ENCODE results near the gene WWC2.

Gene WWC2

DNA sequence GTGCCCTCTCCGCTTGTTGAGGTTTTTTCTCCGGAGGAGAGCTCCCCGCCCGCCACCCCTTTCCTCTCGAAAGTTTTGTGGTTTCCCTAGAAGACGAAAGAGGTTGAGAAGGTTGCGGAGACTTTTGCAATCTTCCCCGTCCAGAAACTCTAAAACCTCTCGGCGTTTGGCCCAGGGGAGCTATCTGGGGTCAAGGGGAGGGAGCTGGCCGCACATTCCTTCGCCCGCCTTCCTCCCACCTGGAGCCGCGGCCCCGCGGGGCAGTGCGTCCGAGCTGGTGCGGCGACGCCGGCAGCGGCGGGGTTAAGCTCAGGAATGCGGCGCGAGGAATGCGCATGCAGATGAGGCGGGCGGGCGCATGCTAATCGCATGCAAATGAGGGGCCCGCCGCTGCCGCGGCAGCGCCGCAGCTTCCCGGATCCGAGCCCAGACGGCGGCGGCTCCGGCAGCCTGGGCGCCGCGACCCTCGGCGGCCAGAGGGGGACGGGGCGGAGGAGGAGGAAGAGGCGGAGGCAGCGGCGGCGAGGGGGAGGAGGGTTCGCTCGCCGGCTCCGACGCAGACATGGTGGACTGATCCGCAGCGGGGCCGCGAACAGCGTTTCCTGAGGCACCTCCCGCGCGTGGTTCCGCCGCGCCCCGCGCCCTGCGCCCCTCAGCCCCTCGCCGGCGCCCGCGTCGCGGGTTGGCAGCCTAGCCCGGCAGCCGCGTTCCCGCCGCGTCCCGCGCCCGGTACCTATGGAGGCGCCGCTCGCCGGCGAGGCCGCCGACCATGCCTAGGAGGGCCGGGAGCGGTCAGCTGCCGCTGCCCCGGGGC lies at the start of gene WWC2:
Gene WWC2, plus strand, starts transcription at position 535 of the 814 bp plus-strand sequence. Its CDS starts 235 bp downstream, at position 770.
- in situ Hi-C loops (cut with MboI; ENCODE audit: low sequenced_read_pairs), result no loop called here

GRCh38 chr4:183053681-183054080 lies 45.4 kb upstream of the WWC2 start:
- in situ Hi-C loops (cut with MboI; ENCODE audit: low sequenced_read_pairs), result loop anchor here (25.0 kb wide), 1 partner anchor 359 kb away; no protein-coding TSS in a partner anchor

DNA sequence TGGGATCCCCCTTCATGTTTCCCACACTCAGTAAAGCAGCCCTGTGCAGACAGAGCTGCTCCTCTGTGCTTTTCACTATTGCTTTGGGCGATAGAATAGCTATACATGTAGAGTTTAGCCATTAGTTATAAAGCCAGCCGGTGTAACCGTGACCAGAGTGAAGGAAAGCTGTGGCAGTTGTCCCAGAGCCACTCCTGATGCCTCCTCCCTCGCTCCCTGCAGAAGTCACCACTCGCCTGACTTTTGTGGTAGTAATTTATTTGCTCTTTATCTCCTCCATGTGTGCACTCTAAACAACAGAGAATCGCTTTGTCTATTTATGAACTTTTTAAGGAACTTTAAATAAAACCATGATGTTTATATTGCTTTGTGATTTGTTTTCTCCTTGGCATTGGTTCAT lies 41.8 kb upstream of the WWC2 start:
- in situ Hi-C loops (cut with MboI; ENCODE audit: low sequenced_read_pairs), result loop anchor here (25.0 kb wide), 1 partner anchor 355 kb away; no protein-coding TSS in a partner anchor

DNA sequence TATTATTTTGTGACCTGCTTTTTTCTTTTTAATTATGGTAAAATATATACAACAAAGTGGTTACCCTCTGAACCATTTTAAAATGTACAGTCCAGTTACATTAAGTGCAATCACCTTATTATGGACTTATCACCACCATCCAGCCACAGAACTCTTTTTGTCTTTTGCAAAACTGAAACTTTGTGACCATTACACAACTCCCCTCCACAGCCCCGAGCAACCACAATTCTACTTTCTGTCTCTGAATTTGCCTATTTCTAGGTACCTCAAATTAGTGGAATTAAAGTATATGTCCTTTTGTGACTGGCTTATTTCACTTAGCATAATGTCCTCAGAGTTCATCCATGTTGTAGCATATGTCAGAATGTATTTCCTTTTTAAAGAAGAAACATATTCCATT lies 39.3 kb upstream of the WWC2 start:
- in situ Hi-C loops (cut with MboI; ENCODE audit: low sequenced_read_pairs), result loop anchor here (25.0 kb wide), 1 partner anchor 353 kb away; no protein-coding TSS in a partner anchor

GRCh38 chr4:183068502-183068901 lies 30.6 kb upstream of the WWC2 start:
- in situ Hi-C loops (cut with MboI; ENCODE audit: low sequenced_read_pairs), result loop anchor here (25.0 kb wide), 1 partner anchor 344 kb away; no protein-coding TSS in a partner anchor

DNA sequence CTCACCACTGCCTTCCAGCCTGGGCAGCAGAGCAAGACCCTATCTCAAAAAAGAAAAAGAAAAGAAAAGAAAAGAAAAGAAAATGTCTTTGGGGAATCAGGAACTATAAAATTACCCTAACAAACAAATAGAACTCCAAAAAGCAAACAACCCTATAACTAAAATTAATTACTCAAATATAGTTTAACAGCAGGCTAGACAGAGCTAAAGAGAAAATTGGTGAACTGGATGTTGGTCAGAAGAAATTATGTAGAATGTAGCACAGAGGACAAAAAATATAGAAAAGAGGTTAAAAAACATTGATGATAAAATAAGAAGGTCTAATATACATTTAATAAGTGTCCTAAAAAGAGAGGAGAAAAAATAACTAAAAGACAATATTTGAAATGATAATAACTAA lies 27.8 kb upstream of the WWC2 start:
- in situ Hi-C loops (cut with MboI; ENCODE audit: low sequenced_read_pairs), result loop anchor here (10.0 to 25.0 kb wide), 2 partner anchors 184 to 341 kb away; no protein-coding TSS in a partner anchor

GRCh38 chr4:183072176-183072575 lies 26.9 kb upstream of the WWC2 start:
- in situ Hi-C loops (cut with MboI; ENCODE audit: low sequenced_read_pairs), result loop anchor here (10.0 to 25.0 kb wide), 2 partner anchors 183 to 340 kb away; no protein-coding TSS in a partner anchor

GRCh38 chr4:183073838-183074145 lies 25.3 kb upstream of the WWC2 start:
- in situ Hi-C loops (cut with MboI; ENCODE audit: low sequenced_read_pairs), result loop anchor here (10.0 to 25.0 kb wide), 2 partner anchors 181 to 339 kb away; no protein-coding TSS in a partner anchor

DNA sequence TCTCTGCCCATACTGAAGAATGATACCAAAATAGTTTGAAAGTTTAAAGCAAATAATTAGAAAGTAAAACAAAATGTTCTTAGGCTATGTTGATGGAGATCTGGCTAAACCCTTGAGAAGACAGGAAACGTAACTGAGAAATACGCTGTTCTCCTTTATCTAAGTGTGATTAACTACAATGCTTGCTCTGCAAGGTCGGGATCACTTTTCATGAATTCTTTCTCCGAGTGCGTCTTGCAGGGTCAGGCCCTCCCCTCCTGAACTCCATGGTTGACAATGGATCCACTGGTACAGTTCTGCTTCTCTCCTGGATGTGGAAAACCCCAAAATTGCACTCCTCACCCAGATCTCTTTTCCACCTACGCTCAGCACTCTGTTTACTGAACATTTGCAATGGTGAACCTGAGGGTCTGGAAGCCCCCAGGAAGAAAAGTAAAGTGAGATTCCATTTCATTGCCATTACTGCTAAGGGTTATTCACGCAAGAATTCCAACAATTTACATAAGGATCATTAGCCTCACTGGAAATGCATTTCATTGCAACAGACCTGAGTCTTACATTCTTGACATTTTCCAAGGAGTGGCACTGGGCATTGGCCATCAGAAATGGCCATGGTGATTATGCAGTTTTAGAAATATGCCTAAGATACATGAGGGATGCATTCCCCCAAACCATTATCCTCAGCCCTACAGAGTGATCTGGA lies 24.6 kb upstream of the WWC2 start:
- in situ Hi-C loops (cut with MboI; ENCODE audit: low sequenced_read_pairs), result loop anchor here (10.0 to 25.0 kb wide), 2 partner anchors 180 to 338 kb away; no protein-coding TSS in a partner anchor

DNA sequence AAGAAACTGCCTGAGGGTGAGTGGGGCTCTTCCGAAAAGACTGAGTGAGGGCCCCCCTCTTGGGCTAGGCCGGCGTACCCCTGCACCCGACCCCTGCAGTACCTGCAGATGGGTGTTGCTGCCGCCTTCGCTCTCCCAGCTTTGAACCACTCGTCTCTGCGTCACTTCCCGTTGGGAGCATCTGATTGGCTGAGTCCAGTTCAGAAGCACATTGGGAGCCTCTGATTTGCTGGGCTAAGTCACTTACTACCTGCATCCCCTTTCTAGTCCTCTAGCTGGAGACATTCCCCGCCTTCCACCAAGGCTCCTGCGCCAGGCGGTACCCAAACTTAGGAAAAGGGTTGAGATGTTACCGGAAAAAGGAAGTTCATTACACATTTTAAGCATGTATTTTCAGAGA lies 20.4 kb upstream of the WWC2 start:
- in situ Hi-C loops (cut with MboI; ENCODE audit: low sequenced_read_pairs), result loop anchor here (10.0 kb wide), 1 partner anchor 176 kb away; no protein-coding TSS in a partner anchor

DNA sequence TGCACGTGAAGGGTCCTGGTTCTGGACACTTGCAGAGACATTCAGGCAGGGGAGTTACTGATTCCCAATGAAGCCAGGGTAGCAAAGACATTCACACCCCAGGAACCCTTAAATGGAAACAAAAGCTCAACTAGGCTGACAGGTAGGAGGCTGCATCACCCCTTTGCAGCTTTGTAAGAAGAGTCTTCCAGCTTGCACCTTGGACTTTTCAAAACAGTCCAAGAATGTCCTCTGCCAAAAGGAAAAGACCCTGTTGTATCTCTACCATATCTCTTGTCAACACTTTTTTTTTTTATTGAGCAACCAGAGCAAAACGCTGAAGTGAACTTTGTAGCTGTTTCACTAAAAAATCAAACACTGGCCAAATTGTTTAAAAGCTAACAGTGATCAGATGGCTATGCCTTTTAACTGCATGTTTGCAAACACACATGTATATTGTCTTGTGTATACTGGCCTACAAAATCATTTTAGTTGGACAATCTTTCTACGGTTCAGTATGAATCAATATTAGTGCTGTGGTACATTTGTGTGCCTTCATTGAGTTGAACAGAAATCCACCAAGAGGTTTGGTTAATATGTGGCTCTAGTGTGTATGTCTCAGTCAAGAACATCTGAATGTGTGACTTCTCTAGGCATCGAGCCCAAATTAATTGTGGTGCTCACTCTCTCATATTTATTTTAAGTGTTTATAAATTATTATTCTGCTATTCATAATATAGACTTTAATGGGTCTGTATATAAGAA lies 18.5 kb upstream of the WWC2 start:
- in situ Hi-C loops (cut with MboI; ENCODE audit: low sequenced_read_pairs), result no loop called here

- in situ Hi-C loops (cut with MboI; ENCODE audit: low sequenced_read_pairs), result no loop called here
Measured at GRCh38 chr4:183081116-183081469, 18.0 kb upstream of the WWC2 start.

DNA sequence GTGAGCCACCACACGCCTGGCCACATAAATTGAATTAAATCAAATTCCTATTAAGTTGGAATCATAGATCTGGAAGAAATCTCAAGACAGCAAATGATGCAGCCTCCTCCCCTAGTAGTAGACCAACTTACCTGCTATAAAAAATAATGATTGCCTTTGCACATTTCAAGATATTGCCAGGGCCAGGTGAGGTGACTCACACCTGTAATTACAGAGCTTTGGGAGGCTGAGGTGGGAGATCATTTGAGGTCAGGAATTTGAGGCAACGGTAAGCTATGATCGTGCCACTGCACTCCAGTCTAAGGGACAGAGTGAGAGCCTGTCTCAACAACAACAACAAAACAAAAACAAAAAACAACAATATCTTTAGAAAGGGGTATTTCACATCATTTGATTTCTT lies 17.0 kb upstream of the WWC2 start:
- in situ Hi-C loops (cut with MboI; ENCODE audit: low sequenced_read_pairs), result no loop called here

GRCh38 chr4:183094393-183095198 lies 4.5 kb upstream of the WWC2 start:
- in situ Hi-C loops (cut with MboI; ENCODE audit: low sequenced_read_pairs), result no loop called here

GRCh38 chr4:183095199-183095512 lies 3.9 kb upstream of the WWC2 start:
- in situ Hi-C loops (cut with MboI; ENCODE audit: low sequenced_read_pairs), result no loop called here

- in situ Hi-C loops (cut with MboI; ENCODE audit: low sequenced_read_pairs), result no loop called here
Measured at GRCh38 chr4:183096276-183096965, 2.6 kb upstream of the WWC2 start.

DNA sequence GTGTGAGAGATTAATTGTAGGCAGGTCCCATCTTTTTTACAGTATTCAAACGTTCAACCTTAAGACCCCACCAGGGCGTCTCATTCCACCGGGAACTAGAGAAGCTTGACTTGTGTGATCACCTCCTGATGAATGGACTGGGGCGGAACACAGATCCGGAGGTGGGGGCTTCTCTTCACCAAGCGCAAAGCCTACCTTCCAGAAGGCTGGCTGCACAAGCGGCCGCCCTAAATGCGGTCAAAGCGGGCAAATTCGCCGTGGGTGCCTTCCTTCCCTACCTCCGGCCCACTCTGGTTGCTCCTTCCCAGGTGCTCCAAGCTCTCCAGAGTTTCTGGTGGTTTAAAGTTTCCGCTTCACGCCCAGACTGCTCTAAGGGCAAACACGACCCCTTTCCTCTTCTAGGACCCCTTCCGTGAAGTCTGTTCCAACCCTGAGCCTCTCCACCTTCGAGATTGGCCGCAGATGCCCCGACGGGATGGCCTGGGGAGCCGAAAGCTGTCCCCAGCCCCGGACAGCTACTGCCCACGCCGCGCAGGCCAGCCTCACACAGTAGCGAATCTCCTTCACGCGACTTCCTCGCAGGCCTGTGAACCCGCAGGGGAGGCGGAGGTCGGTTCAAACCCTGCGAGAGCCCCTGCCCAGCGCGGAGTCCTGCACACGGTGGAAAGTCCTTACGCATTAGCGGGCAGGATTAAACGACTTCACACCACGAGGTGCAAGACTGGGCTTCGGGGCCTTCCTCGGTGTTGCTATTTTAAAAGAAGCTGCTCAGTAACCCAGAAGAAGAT lies 1.6 kb upstream of the WWC2 start:
- in situ Hi-C loops (cut with MboI; ENCODE audit: low sequenced_read_pairs), result no loop called here

DNA sequence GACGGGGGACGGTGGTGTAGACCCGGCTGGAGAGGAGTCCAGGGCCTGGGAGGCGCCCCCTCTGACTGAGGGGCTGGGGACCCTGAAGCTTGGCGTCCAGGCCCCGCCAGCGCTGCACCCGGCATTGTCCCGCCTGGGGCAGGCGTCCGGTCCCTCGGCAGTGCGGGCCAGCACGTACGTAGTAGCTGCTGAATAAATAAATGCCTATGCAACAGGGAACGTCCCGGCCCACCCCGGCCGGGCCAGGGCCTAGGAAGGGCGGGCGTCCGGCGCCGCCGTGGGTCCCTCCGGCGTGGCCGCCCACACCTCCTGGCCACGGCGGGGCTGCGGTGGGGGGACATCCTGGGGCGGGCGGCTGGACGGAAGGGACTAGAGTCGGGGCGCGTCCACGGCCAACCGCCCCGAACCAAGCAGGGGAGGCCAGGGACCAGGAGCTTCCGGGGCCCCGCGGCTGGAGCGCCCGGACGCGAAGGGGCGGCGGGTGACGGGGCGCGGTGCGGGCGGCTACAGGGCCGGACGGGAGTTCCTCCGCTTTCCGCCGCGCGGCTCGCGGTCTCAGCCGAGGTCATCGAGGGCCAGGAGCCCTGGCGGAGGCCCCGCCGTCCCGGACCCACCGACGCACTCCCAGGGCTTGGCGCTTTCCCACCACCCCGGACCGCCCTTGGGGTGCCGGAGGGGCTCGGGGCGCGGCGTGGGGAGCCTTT lies 886 bp upstream of the WWC2 start:
- in situ Hi-C loops (cut with MboI; ENCODE audit: low sequenced_read_pairs), result no loop called here
